Measurements from ENCODE around the gene CREB3L4. TPM values are rescaled to one million over a fixed set of nuclear protein-coding genes. Genes with fewer than 3 reads are reported as not detected.

The CREB3L4 gene
- total and polyA plus RNA-seq, 2 of the 13 experiments (the other 11 are each of a cell fraction or from before 2014, with no cell fraction given): 9.9 to 18.7 TPM

DNA sequence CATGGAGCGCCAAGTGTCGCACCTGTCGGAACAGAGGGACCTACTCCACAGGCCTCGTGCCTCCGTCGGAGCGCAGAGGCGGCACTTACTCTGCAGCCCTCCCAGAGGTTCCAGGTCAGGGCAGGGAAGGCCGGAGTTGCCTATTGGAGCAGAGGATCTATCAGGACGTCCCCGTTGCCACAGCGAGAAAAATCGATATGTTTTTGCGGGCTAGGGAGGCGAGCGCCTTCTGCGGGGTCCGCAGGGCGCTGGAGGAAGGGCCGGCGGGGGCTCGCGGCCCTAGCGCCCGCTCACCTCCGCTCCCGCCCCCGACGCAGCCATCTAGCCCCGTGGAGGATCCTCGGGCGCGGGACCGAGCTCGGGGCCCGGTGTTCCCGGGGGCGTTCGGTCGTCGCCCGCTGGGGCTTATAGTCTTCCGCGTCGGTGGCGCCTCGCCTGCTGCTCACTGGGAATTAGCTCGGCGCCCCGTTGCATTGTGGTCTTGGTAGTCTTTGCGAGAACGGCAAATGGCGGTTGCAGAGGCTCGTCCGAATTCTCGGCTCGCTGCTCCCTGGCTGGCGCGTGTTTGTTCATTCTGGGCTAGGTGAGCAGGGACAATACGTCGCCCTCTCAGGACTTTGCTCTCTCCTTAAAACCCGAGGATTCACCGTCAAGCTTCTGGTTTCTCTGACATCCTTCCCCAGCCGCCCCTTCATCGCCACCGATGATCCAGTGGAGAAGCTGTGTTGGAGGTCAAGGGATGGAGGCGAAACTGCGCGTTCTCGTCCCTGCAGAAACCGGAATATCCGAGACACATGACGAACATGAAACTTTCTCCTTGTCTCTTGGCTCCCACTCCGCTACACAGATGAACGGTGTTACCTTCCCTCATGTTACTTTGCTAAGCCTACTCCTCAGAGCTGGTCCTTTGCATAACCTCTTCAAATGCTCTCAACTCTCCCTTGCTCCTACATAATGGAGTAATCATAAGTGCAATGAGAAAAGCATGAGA, 9.8 kb downstream of the CREB3L4 start, which contains the start of gene JTB (continued):
- peak; percentile 65 for TF ChIP-seq SPEN (CRISPR knock-in tag; IDR thresholded peaks at IDR 0.05; ENCODE audit: low read depth)
- TF ChIP-seq, protein P1, sequence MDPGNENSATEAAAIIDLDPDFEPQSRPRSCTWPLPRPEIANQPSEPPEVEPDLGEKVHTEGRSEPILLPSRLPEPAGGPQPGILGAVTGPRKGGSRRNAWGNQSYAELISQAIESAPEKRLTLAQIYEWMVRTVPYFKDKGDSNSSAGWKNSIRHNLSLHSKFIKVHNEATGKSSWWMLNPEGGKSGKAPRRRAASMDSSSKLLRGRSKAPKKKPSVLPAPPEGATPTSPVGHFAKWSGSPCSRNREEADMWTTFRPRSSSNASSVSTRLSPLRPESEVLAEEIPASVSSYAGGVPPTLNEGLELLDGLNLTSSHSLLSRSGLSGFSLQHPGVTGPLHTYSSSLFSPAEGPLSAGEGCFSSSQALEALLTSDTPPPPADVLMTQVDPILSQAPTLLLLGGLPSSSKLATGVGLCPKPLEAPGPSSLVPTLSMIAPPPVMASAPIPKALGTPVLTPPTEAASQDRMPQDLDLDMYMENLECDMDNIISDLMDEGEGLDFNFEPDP (CRISPR knock-in tag; conservative IDR thresholded peaks at IDR 0.05): no peak
- TF ChIP-seq, protein P2, sequence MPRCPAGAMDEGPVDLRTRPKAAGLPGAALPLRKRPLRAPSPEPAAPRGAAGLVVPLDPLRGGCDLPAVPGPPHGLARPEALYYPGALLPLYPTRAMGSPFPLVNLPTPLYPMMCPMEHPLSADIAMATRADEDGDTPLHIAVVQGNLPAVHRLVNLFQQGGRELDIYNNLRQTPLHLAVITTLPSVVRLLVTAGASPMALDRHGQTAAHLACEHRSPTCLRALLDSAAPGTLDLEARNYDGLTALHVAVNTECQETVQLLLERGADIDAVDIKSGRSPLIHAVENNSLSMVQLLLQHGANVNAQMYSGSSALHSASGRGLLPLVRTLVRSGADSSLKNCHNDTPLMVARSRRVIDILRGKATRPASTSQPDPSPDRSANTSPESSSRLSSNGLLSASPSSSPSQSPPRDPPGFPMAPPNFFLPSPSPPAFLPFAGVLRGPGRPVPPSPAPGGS (CRISPR knock-in tag; IDR thresholded peaks at IDR 0.05): peak; percentile 87; the same call in 1 of the 2 replicates
- peak; percentile 27; the same call in 1 of the 2 replicates for TF ChIP-seq TBX3 (IDR thresholded peaks at IDR 0.05; ENCODE audit: borderline replicate concordance)
- no peak; the same call in none of the 2 replicates for TF ChIP-seq ZNF724P (CRISPR knock-in tag; IDR thresholded peaks at IDR 0.05; ENCODE audit: borderline replicate concordance)
- TF ChIP-seq, protein P3, sequence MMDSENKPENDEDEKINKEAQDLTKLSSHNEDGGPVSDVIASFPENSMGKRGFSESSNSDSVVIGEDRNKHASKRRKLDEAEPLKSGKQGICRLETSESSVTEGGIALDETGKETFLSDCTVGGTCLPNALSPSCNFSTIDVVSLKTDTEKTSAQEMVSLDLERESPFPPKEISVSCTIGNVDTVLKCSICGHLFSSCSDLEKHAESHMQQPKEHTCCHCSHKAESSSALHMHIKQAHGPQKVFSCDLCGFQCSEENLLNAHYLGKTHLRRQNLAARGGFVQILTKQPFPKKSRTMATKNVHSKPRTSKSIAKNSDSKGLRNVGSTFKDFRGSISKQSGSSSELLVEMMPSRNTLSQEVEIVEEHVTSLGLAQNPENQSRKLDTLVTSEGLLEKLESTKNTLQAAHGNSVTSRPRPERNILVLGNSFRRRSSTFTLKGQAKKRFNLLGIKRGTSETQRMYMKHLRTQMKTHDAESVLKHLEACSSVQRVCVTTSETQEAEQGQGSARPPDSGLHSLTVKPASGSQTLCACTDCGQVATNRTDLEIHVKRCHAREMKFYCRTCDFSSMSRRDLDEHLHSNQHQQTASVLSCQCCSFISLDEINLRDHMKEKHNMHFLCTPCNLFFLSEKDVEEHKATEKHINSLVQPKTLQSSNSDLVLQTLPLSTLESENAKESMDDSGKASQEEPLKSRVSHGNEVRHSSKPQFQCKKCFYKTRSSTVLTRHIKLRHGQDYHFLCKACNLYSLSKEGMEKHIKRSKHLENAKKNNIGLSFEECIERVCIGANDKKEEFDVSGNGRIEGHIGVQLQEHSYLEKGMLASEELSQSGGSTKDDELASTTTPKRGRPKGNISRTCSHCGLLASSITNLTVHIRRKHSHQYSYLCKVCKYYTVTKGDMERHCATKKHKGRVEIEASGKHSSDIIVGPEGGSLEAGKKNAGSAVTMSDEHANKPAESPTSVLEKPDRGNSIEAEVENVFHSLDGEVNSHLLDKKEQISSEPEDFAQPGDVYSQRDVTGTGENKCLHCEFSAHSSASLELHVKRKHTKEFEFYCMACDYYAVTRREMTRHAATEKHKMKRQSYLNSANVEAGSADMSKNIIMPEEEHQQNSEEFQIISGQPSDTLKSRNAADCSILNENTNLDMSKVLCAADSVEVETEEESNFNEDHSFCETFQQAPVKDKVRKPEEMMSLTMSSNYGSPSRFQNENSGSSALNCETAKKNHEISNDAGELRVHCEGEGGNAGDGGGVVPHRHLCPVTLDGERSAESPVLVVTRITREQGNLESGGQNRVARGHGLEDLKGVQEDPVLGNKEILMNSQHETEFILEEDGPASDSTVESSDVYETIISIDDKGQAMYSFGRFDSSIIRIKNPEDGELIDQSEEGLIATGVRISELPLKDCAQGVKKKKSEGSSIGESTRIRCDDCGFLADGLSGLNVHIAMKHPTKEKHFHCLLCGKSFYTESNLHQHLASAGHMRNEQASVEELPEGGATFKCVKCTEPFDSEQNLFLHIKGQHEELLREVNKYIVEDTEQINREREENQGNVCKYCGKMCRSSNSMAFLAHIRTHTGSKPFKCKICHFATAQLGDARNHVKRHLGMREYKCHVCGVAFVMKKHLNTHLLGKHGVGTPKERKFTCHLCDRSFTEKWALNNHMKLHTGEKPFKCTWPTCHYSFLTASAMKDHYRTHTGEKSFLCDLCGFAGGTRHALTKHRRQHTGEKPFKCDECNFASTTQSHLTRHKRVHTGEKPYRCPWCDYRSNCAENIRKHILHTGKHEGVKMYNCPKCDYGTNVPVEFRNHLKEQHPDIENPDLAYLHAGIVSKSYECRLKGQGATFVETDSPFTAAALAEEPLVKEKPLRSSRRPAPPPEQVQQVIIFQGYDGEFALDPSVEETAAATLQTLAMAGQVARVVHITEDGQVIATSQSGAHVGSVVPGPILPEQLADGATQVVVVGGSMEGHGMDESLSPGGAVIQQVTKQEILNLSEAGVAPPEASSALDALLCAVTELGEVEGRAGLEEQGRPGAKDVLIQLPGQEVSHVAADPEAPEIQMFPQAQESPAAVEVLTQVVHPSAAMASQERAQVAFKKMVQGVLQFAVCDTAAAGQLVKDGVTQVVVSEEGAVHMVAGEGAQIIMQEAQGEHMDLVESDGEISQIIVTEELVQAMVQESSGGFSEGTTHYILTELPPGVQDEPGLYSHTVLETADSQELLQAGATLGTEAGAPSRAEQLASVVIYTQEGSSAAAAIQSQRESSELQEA (CRISPR knock-in tag; IDR thresholded peaks at IDR 0.05; ENCODE audit: not compliant biosample characterization): peak; percentile 95
- TF ChIP-seq, protein P4, sequence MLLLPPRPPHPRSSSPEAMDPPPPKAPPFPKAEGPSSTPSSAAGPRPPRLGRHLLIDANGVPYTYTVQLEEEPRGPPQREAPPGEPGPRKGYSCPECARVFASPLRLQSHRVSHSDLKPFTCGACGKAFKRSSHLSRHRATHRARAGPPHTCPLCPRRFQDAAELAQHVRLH (CRISPR knock-in tag; IDR thresholded peaks at IDR 0.05; ENCODE audit: borderline replicate concordance, low read depth): peak; percentile 66; the same call in 1 of the 2 replicates
- peak; percentile 79 for TF ChIP-seq ARHGAP35 (CRISPR knock-in tag; IDR thresholded peaks at IDR 0.05; ENCODE audit: borderline replicate concordance)
- no peak for TF ChIP-seq ZNF746 (CRISPR knock-in tag; IDR thresholded peaks at IDR 0.05)
- peak; percentile 79 for TF ChIP-seq IRF2 (CRISPR knock-in tag; IDR thresholded peaks at IDR 0.05)
- no peak for TF ChIP-seq PHB2 (IDR thresholded peaks at IDR 0.05; ENCODE audit: partially characterized antibody)
- TF ChIP-seq HNRNPUL1 (IDR thresholded peaks at IDR 0.05; ENCODE audit: low read depth, low read length): no peak

Measured in HepG2 (cell line).